OCI-LY7 (cell line): ENCODE data around the gene MT4. TPM values are rescaled to one million over a fixed set of nuclear protein-coding genes. Genes with fewer than 3 reads are reported as not detected.
"Not testable (repeated sequence)": the region's sequence is repeated elsewhere in the genome, so short reads cannot be mapped to it uniquely, and the experiment has no call there.

Experiments used
- BruUV-seq: library from RNA; stranded (reverse); fragments of 400-500 nt; replicated peaks from 2 replicates; lab custom pipeline; 2021; lab: Mats Ljungman, UMichigan
- CTCF ChIA-PET: fragments of 300-600 bp; sonication (Branson Sonifier 250); formaldehyde crosslinking; loops from one replicate; lab custom pipeline; 2022; ENCODE audit warnings: antibody characterized with exemption; ENCODE audit not compliant: unreplicated experiment; lab: Charles Lee
- POLR2A ChIA-PET: fragments of 300-600 bp; sonication (Branson Sonifier 250); formaldehyde crosslinking; loops from one replicate; lab custom pipeline; 2022; ENCODE audit warnings: antibody characterized with exemption; lab: Charles Lee
- DNase-seq: peaks from one replicate; pipeline ENCODE4 v3.0.0-alpha.2; 2015; ENCODE audit warnings: low spot score
- H2AFZ ChIP-seq: fragments of 200-600 bp; sonication (generic), shearing (Covaris generic); 2 replicates; pipeline ENCODE4 v1.6.1; 2014; ENCODE audit warnings: mild to moderate bottlenecking, antibody characterized with exemption, low read length, moderate library complexity
- H3K27ac ChIP-seq: fragments of 200-600 bp; sonication (generic); 2 replicates; pipeline ENCODE4 v1.5.1; 2014; ENCODE audit warnings: mixed run types, low read depth, mild to moderate bottlenecking, moderate library complexity, low read length, inconsistent platforms; ENCODE audit not compliant: poor library complexity, severe bottlenecking
- H3K36me3 ChIP-seq: fragments of 200-600 bp; sonication (generic); 2 replicates; pipeline ENCODE4 v1.6.1; 2014; ENCODE audit warnings: mild to moderate bottlenecking, antibody characterized with exemption, low read length, moderate library complexity, mixed read lengths; ENCODE audit not compliant: insufficient read depth
- H3K4me1 ChIP-seq: fragments of 200-600 bp; sonication (generic); 2 replicates; pipeline ENCODE4 v1.5.1; 2014; ENCODE audit warnings: mild to moderate bottlenecking, low read length; ENCODE audit not compliant: insufficient read depth, poor library complexity, severe bottlenecking
- H3K4me2 ChIP-seq: fragments of 200-600 bp; sonication (generic); 2 replicates; pipeline ENCODE4 v1.6.1; 2014; ENCODE audit warnings: mild to moderate bottlenecking, low read length
- H3K4me3 ChIP-seq: fragments of 200-600 bp; sonication (generic); 2 replicates; pipeline ENCODE4 v1.5.1; 2014; ENCODE audit warnings: mild to moderate bottlenecking, low read depth, low read length; ENCODE audit not compliant: poor library complexity, severe bottlenecking
- H3K79me2 ChIP-seq: fragments of 200-600 bp; sonication (generic); 2 replicates; pipeline ENCODE4 v1.6.1; 2016; ENCODE audit warnings: low read depth, mild to moderate bottlenecking, low read length, moderate library complexity, mixed read lengths; ENCODE audit not compliant: insufficient read depth
- H3K9me2 ChIP-seq: fragments of 200-600 bp; sonication (generic); 2 replicates; pipeline ENCODE4 v1.6.1; 2016; ENCODE audit warnings: mild to moderate bottlenecking, low read length, mixed read lengths; ENCODE audit not compliant: insufficient read depth
- H3K9me3 ChIP-seq: fragments of 200-600 bp; sonication (generic); 2 replicates; pipeline ENCODE4 v1.6.1; 2014; ENCODE audit warnings: mild to moderate bottlenecking, mixed run types, low read length, mixed read lengths
- H4K20me1 ChIP-seq: fragments of 200-600 bp; sonication (generic); 2 replicates; pipeline ENCODE4 v1.6.1; 2014; ENCODE audit warnings: mild to moderate bottlenecking, antibody characterized with exemption, low read length, moderate library complexity, mixed read lengths; ENCODE audit not compliant: insufficient read depth
- EZH2phosphoT487 ChIP-seq: fragments of 200-600 bp; sonication (generic); IDR thresholded peaks from 2 replicates; pipeline ENCODE4 v1.6.1; 2018; ENCODE audit warnings: low read depth, borderline replicate concordance, mild to moderate bottlenecking, mixed run types, antibody characterized with exemption, low read length, moderate library complexity, mixed read lengths
- intact Hi-C: fragments of 100-400 bp; cut with micrococcal nuclease; formaldehyde crosslinking; loops from one replicate; pipeline ENCODE4 v1.10.0; 2022; ENCODE audit not compliant: unreplicated experiment
- total RNA-seq, 2 experiments: library from RNA; depleted of rRNA in 1 of 2; stranded (reverse); fragments of >200 nt in 1 of 2; shearing (Covaris generic) in 1 of 2; gene quantifications; 2 replicates each; pipeline ENCODE4 v1.2.3, GENCODE V29; 2014 to 2022
- TF ChIP-seq, protein P1 (sequence below): fragments of 200-600 bp; sonication (generic); conservative IDR thresholded peaks from 2 replicates; pipeline ENCODE4 v1.5.1; 2014; ENCODE audit warnings: mild to moderate bottlenecking, antibody characterized with exemption, low read length, moderate library complexity, mixed read lengths

MT4 gene
- total RNA-seq, 2 experiments from 2014 or later = not detected

DNA sequence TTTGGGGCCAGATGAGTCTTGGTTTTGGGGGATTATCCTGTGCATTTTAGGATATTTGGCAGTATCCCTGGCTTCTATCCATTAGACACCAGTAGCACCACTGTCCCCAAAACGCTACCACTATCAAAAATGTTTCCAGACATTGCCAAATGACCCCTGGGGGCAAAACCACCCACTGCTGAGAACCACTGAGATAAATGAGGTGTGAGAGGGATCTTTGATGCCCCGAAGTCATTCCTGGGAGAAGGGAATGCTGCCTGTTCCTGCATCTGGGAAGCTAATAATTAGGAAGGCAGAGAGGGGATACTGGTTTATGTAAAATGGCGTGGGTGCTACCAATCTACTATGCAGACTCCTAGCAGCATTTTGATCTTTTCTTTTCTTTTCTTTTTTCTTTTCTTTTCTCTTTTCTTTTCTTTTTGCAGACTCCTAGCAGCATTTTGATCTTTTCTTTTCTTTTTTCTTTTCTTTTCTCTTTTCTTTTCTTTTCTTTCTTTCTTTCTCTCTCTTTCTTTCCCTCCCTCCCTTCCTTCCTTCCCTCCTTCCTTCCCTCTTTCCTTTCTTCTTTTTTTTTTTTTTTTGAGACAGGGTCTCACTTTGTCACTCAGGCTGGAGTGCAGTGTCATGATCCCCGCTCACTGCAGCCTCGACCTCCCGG lies 15.6 kb downstream of the MT4 start:
- intact Hi-C loops = no loop called here
- H3K36me3 ChIP-seq = no peaks in the 10 kb centered on the region
- H3K9me3 ChIP-seq = no peaks in the 10 kb centered on the region
- ChIA-PET CTCF (no interaction called here), POLR2A (interaction anchor here (0.7 kb wide), 1 partner anchor 199 kb away, joined by 3 read pairs; no protein-coding TSS in a partner anchor)
- H3K27ac ChIP-seq = no peak overlapping the region
- H3K79me2 ChIP-seq = no peaks in the 10 kb centered on the region
- no TSS peak for BruUV-seq
- H3K9me2 ChIP-seq = no peaks in the 10 kb centered on the region
- no peak overlapping the region for H2AFZ ChIP-seq
- no peaks in the 10 kb centered on the region for H3K4me1 ChIP-seq
- no peaks in the 10 kb centered on the region for H4K20me1 ChIP-seq
- no peak overlapping the region for H3K4me2 ChIP-seq
- no peak for TF ChIP-seq EZH2phosphoT487
- TF ChIP-seq, protein P1, sequence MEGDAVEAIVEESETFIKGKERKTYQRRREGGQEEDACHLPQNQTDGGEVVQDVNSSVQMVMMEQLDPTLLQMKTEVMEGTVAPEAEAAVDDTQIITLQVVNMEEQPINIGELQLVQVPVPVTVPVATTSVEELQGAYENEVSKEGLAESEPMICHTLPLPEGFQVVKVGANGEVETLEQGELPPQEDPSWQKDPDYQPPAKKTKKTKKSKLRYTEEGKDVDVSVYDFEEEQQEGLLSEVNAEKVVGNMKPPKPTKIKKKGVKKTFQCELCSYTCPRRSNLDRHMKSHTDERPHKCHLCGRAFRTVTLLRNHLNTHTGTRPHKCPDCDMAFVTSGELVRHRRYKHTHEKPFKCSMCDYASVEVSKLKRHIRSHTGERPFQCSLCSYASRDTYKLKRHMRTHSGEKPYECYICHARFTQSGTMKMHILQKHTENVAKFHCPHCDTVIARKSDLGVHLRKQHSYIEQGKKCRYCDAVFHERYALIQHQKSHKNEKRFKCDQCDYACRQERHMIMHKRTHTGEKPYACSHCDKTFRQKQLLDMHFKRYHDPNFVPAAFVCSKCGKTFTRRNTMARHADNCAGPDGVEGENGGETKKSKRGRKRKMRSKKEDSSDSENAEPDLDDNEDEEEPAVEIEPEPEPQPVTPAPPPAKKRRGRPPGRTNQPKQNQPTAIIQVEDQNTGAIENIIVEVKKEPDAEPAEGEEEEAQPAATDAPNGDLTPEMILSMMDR = no peak
- no peak for DNase-seq
- no peak overlapping the region for H3K4me3 ChIP-seq

DNA sequence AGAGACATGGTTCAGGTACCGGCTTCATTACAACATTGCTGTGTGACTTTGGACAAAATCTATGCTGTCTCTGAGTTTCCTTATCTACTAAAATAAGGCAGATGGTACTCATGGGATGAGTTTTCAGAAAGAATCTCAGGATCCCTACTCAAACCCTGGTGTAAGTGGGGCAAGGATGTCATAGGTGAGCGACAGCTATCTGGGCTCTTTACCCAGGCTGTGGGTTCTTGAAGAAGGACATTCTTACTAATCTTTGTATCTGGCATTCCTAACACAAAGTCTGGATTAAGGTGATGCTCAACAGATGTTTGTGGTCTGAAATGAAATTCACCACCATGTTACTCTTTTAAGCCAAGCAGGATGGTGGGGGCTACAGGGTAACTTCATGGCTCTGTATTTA lies 18.0 kb downstream of the MT4 start:
- H3K9me3 ChIP-seq, H4K20me1 ChIP-seq, H2AFZ ChIP-seq, intact Hi-C loops, H3K4me1 ChIP-seq, CTCF ChIA-PET, DNase-seq, H3K4me3 ChIP-seq, BruUV-seq, H3K4me2 ChIP-seq, H3K27ac ChIP-seq, H3K36me3 ChIP-seq, H3K79me2 ChIP-seq, H3K9me2 ChIP-seq: not testable (repeated sequence)
- POLR2A ChIA-PET = interaction anchor here (0.6 kb wide), 1 partner anchor 9 kb away, joined by 5 read pairs; no protein-coding TSS in a partner anchor

DNA sequence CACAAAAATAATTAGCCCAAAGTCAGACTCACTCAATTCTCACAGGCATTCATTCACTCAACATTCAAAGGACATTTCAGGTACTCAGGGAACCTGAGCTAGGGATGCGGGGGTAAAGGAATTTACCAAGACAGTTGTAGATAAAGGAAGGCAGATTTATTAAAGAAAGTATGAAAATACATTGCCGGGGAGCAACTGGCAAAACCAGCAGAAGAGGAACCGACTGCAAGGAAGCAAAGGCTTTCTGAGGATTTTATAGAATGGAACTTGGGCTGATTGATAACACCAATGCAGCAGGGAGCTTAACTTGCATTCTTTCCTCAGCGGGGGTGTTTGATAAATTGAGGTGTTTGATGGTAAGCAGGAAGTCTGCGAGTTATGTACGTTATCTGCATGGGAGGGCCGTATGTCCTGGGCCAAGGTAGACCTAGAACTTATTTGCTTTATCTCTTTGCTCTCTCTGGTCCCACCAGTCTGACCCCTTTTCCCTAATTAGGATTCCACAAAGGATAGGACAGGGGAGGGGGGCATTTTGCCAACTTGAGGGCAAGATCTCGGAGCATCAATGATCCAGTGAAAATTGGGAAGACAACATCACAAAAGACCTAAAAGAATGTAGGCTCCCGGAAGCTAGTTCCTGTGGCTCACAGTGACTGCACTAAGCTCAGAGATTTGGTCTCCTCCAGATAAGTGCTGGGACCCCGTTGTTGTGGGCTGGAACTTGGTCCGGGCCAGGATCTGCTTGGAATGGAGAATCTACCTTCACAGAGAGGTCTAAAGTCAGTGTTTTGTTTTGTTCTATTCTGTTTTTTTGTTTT lies 18.7 kb downstream of the MT4 start:
- no TSS peak for BruUV-seq
- POLR2A ChIA-PET = interaction anchor here (0.6 to 0.7 kb wide), 2 partner anchors 22 to 121 kb away, joined by 3 to 5 read pairs; no protein-coding TSS in a partner anchor

More for the DNA sequence above, 18.7 kb downstream of the MT4 start:
- no peak overlapping the region for H3K4me2 ChIP-seq
- TF ChIP-seq, protein P1 = no peak
- TF ChIP-seq EZH2phosphoT487 = no peak
- no peak for DNase-seq
- no peaks in the 10 kb centered on the region for H3K9me2 ChIP-seq
- H3K79me2 ChIP-seq = no peaks in the 10 kb centered on the region
- H4K20me1 ChIP-seq = no peaks in the 10 kb centered on the region
- H3K27ac ChIP-seq = no peak overlapping the region
- H3K4me3 ChIP-seq = no peak overlapping the region
- CTCF ChIA-PET = no interaction called here
- no peaks in the 10 kb centered on the region for H3K4me1 ChIP-seq
- no peaks in the 10 kb centered on the region for H3K36me3 ChIP-seq
- intact Hi-C loops = no loop called here
- no peak overlapping the region for H2AFZ ChIP-seq
- H3K9me3 ChIP-seq = no peaks in the 10 kb centered on the region
